Measurements from ENCODE around the gene CACNA1G.

The CACNA1G gene

DNA sequence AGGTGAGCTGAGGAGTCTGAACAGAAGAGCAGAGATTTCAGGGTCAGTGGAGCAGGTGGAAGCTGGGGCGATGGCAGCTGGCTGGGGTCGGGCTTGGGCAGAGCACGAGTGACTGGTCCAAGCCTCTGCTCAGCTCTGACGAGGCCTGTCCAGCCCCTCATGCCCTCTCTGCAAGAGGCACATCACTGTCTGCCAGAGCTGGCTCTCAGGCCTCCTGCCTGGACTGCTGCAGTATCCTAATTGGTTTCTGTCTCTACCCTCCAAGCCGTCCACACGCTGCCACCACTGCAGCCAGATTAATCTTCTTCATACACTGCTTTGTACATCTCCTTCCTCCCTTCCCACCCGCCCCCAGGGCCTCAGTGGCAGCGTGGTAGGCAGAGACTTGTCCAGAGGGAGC is 25.4 kb downstream of the CACNA1G start:
- TF ChIP-seq, protein P1, sequence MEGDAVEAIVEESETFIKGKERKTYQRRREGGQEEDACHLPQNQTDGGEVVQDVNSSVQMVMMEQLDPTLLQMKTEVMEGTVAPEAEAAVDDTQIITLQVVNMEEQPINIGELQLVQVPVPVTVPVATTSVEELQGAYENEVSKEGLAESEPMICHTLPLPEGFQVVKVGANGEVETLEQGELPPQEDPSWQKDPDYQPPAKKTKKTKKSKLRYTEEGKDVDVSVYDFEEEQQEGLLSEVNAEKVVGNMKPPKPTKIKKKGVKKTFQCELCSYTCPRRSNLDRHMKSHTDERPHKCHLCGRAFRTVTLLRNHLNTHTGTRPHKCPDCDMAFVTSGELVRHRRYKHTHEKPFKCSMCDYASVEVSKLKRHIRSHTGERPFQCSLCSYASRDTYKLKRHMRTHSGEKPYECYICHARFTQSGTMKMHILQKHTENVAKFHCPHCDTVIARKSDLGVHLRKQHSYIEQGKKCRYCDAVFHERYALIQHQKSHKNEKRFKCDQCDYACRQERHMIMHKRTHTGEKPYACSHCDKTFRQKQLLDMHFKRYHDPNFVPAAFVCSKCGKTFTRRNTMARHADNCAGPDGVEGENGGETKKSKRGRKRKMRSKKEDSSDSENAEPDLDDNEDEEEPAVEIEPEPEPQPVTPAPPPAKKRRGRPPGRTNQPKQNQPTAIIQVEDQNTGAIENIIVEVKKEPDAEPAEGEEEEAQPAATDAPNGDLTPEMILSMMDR (conservative IDR thresholded peaks at IDR 0.05) = no peak

DNA sequence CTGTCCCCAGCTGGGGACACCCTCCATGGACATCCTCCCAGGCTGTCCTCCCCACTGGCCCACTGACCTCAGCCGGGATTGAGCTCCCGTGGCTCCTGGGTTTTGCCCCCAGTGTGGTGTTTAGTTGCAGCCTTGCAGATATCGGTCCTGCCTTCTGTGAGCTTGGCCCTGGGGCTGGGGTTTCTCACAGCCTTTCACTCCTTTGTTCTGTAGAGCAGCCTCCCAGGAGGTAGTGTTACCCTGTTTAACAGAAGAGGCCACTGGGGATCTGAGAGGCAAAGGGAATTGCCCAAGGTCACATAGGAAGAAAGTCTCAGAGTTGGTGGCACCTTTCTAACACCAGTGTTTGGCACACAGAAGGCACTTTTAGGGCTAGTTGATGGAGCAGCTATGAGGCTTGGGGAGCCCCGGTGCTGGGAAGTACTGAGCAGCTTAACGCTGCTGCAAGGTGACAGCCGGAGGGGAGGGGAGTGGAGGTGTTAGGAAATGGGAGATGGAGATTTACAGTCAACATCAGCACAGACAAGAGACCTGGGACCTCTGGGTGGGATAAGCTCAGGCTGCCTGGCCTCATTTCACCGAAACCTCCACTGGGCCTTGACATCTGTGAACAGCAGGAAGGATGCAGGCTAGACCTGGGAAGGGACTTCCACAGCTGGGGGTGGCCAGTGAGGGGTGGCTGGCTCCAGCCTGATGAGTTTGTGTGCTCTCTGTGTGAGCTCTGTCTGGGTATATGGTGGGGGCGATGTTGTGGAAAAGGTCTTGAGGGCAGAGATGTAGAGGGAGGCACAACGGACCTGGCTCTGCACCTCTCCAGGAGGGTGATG is 26.1 kb downstream of the CACNA1G start:
- TF ChIP-seq, protein P1 (conservative IDR thresholded peaks at IDR 0.05) = no peak
- H3K27ac ChIP-seq = no peak overlapping the region

More for the DNA sequence above, 25.4 kb downstream of the CACNA1G start:
- H3K27ac ChIP-seq = no peak overlapping the region

DNA sequence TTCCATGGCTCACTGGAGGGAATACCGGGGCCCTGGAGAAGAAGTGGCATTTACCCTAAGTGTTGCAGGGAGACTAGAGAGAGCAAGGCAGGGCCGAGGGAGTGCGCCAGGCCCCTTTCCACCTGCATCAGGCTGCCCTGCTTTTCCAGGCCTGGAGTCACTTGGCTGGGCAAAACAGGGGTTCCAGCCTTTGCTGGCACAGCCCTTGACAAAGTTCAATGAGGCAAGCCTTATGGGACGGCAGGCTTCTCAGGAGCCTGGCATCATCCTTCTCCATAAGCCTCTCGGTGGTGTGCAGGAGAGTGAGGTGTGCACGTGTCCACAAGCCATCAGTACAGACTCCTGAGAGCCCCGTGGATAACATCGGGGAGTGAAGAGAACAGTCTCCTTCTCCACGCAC is 27.1 kb downstream of the CACNA1G start:
- H3K27ac ChIP-seq = no peak overlapping the region
- TF ChIP-seq, protein P1 (conservative IDR thresholded peaks at IDR 0.05) = no peak

DNA sequence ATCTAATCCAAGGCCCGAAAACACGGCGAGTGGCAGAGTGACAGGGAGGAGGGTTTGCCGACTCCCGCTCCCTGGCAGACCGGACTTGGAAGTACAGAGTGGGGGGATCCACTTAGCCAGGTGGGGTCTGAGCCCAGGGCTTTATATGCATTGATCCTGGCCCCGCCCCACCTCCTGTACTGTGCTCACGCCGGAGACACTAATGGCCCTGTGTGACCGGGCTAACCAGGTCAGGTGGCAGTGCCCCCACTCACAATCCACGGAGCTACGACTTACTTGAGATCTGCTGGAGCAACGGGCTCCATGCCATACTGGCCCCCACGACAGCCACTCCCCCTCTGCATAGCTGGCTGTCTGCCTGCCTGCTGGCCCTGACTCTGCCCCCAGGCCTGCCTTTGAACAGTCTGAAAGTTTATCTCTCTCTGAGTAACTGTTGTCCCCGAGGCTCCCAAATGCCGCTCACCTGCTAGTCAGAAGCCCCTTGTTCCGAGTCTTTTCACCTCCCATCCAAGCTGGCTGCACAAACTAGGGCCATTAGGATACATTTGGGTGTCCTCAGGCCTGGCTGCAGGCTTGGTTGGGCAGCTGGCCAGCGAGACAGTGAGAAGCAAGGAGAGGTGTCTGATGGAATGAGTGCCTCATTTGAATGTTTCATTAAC is 28.0 kb downstream of the CACNA1G start:
- TF ChIP-seq, protein P1 (conservative IDR thresholded peaks at IDR 0.05) = no peak
- peak overlapping the region; percentile 78 for H3K27ac ChIP-seq

DNA sequence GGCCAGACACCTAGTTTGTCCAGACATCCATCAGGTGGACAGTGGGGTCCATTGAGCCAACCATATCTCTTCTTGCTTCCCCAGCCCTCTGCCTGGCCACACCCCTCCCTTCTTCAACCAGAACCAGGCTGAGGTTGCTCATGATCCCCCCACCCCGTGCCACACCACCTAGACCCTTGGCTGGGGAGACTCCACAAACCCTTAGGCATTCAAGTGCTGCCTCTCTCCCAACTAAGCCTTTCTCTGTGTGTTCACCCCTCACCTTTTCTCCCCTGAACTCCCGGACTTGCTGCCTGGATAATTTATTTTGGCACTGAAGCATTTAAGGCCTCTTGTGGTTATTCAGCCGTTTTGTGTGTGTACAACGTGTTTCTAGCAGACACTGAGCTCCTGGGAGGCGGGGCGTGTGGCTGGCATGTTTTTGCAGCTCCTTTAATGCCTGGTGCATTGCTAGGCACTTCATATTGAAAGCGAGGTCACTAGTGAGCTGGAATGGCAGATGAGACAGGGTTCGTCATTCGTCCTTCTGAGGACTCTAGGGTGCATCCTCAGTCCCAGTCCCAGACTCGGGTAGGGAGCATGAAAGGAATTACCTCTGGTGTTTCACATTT is 28.7 kb downstream of the CACNA1G start:
- H3K27ac ChIP-seq = peak overlapping the region; percentile 78
- TF ChIP-seq, protein P1 (conservative IDR thresholded peaks at IDR 0.05) = no peak

DNA sequence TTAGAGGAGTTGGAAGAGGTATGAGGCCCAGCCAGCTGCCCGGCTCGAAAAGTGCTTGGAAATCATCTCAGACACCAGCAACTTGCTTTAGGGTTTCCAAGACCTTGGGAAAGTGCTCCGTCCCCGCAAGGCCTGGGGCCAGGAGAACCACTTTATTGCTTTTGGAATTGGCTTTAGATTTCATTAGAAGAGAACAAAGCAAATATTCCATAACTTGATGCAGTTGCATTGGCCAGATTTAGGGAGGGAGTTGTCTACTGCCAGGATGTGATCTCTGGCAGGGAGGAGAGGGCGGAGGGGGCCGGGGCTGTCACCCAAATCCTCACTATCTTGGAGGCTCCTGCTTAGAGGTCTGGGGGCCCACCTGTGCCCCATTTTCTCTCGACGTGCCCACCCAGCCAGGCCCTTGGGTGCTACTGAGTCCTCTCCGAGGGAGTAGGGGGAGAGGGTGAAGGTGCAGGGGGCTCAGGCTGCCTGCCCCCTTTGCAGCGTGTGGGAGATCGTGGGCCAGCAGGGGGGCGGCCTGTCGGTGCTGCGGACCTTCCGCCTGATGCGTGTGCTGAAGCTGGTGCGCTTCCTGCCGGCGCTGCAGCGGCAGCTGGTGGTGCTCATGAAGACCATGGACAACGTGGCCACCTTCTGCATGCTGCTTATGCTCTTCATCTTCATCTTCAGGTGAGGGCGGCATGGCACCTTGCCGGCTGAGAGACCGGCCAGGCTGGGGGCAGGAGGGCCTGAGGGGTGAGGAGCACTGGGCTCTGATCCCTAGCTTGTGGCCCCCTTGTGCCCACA is 30.6 kb downstream of the CACNA1G start:
- TF ChIP-seq, protein P1 (conservative IDR thresholded peaks at IDR 0.05) = no peak

More for the DNA sequence above, 30.6 kb downstream of the CACNA1G start:
- H3K27ac ChIP-seq = peak overlapping the region; percentile 78

Data from VCaP (cell line).